IMR-90 (cell line): Measurements from ENCODE around the gene ADRB2. TPM values are rescaled to one million over a fixed set of nuclear protein-coding genes. Genes with fewer than 3 reads are reported as not detected.

Source experiments
- ATAC-seq: fragments of 200-7000 bp; cut with Tn5 transposase; 2 replicates; pipeline ENCODE4 v1.9.1; 2020; ENCODE audit warnings: low read depth, mild to moderate bottlenecking, moderate library complexity
- BruUV-seq: library from RNA; stranded (reverse); fragments of 400-500 nt; replicated peaks from 2 replicates; lab custom pipeline; 2021; lab: Mats Ljungman, UMichigan
- CTCF ChIA-PET: fragments of 300-600 bp; formaldehyde crosslinking; extraction: SDS; loops from one replicate; lab custom pipeline; 2021; ENCODE audit warnings: antibody characterized with exemption; lab: Yijun Ruan, JAX
- POLR2A ChIA-PET: fragments of 300-600 bp; sonication (Branson Sonifier 250); formaldehyde crosslinking; loops from one replicate; lab custom pipeline; 2022; ENCODE audit warnings: antibody characterized with exemption; ENCODE audit not compliant: unreplicated experiment; lab: Charles Lee
- DNase-seq: peaks from one replicate; pipeline ENCODE4 v3.0.0; 2013
- H2AFZ ChIP-seq: replicated peaks from 2 replicates; pipeline ENCODE3; 2013; ENCODE audit warnings: low read length, mild to moderate bottlenecking; ENCODE audit not compliant: poor library complexity
- H2AK5ac ChIP-seq: 2 replicates; pipeline ENCODE4 v1.6.1; 2013; ENCODE audit warnings: low read depth, low read length, inconsistent platforms
- H2AK9ac ChIP-seq: replicated peaks from 2 replicates; pipeline ENCODE3; 2013; ENCODE audit warnings: mild to moderate bottlenecking, low read depth, low read length, moderate library complexity; ENCODE audit not compliant: poor library complexity
- H2BK120ac ChIP-seq: 2 replicates; pipeline ENCODE4 v1.6.1; 2013; ENCODE audit warnings: low read depth, low read length, inconsistent platforms
- H2BK15ac ChIP-seq: 3 replicates; pipeline ENCODE4 v1.6.1; 2013; ENCODE audit warnings: low read depth, low read length, inconsistent platforms
- H2BK20ac ChIP-seq: 2 replicates; pipeline ENCODE4 v1.6.1; 2013; ENCODE audit warnings: low read depth, mild to moderate bottlenecking, inconsistent platforms, low read length, moderate library complexity
- H2BK5ac ChIP-seq: 2 replicates; pipeline ENCODE4 v1.6.1; 2013; ENCODE audit warnings: mild to moderate bottlenecking, low read depth, low read length, inconsistent platforms; ENCODE audit not compliant: poor library complexity, severe bottlenecking
- H3K14ac ChIP-seq: replicated peaks from 2 replicates; pipeline ENCODE4 v1.6.1; 2013; ENCODE audit warnings: low read depth, low read length, inconsistent platforms
- H3K18ac ChIP-seq: 2 replicates; pipeline ENCODE4 v1.6.1; 2013; ENCODE audit warnings: low read depth, low read length, control low read depth
- H3K23ac ChIP-seq: 2 replicates; pipeline ENCODE4 v1.6.1; 2013; ENCODE audit warnings: low read depth, low read length, inconsistent platforms
- H3K27ac ChIP-seq: 2 replicates; pipeline ENCODE4 v1.5.1; 2013; ENCODE audit warnings: mild to moderate bottlenecking, control low read depth, low read length; ENCODE audit not compliant: insufficient read depth
- H3K27me3 ChIP-seq: 2 replicates; pipeline ENCODE4 v1.6.1; 2013; ENCODE audit warnings: low read length; ENCODE audit not compliant: control insufficient read depth, insufficient read depth
- H3K36me3 ChIP-seq: 2 replicates; pipeline ENCODE4 v1.6.1; 2013; ENCODE audit warnings: low read length, mixed read lengths; ENCODE audit not compliant: control insufficient read depth, insufficient read depth
- H3K4ac ChIP-seq: 2 replicates; pipeline ENCODE4 v1.6.1; 2013; ENCODE audit warnings: low read depth, low read length, inconsistent platforms
- H3K4me1 ChIP-seq: 2 replicates; pipeline ENCODE4 v1.6.1; 2013; ENCODE audit warnings: low read length, mixed read lengths; ENCODE audit not compliant: control insufficient read depth, insufficient read depth
- H3K4me2 ChIP-seq: 2 replicates; pipeline ENCODE4 v1.6.1; 2013; ENCODE audit warnings: low read depth, mild to moderate bottlenecking, control low read depth, low read length, moderate library complexity
- H3K4me3 ChIP-seq: 2 replicates; pipeline ENCODE4 v1.5.1; 2013; ENCODE audit warnings: low read depth, mild to moderate bottlenecking, control low read depth, low read length, moderate library complexity; ENCODE audit not compliant: insufficient read depth
- H3K56ac ChIP-seq: 2 replicates; pipeline ENCODE4 v1.6.1; 2013; ENCODE audit warnings: low read length, inconsistent platforms; ENCODE audit not compliant: insufficient read depth; ENCODE audit errors: extremely low read depth
- H3K79me1 ChIP-seq, 2 experiments: 2 replicates each; pipeline ENCODE4 v1.6.1; 2013; ENCODE audit warnings: low read length in 2 of 2, inconsistent platforms in 1 of 2, low read depth in 1 of 2
- H3K9ac ChIP-seq: 2 replicates; pipeline ENCODE4 v1.6.1; 2013; ENCODE audit warnings: low read depth, low read length, control low read depth
- H3K9me1 ChIP-seq: 2 replicates; pipeline ENCODE4 v1.6.1; 2013; ENCODE audit warnings: low read length, inconsistent platforms; ENCODE audit not compliant: insufficient read depth
- H3K9me3 ChIP-seq: 2 replicates; pipeline ENCODE4 v1.6.1; 2013; ENCODE audit warnings: low read length; ENCODE audit not compliant: control insufficient read depth, insufficient read depth
- H4K20me1 ChIP-seq: 2 replicates; pipeline ENCODE4 v1.6.1; 2013; ENCODE audit warnings: low read length, inconsistent platforms; ENCODE audit not compliant: insufficient read depth
- H4K5ac ChIP-seq: 2 replicates; pipeline ENCODE4 v1.6.1; 2013; ENCODE audit warnings: mild to moderate bottlenecking, low read depth, low read length, control low read depth
- H4K8ac ChIP-seq, 2 experiments: 2 replicates each; pipeline ENCODE4 v1.6.1; 2013; ENCODE audit warnings: low read depth in 2 of 2, low read length in 2 of 2, control low read depth in 1 of 2, inconsistent platforms in 1 of 2
- H4K91ac ChIP-seq: 2 replicates; pipeline ENCODE4 v1.6.1; 2013; ENCODE audit warnings: low read depth, low read length, inconsistent platforms; ENCODE audit not compliant: insufficient read depth
- FOS ChIP-seq: fragments of 150-350 bp; IDR thresholded peaks from 2 replicates; pipeline ENCODE4 v1.6.1; 2016; ENCODE audit warnings: low read depth, low read length
- POLR2A ChIP-seq: IDR thresholded peaks from 2 replicates; pipeline ENCODE4 v1.6.1; 2012; ENCODE audit warnings: mild to moderate bottlenecking, low read depth, low read length
- RAD21 ChIP-seq: IDR thresholded peaks from 2 replicates; pipeline ENCODE4 v1.6.1; 2012; ENCODE audit warnings: low read length, improper control_type of control experiment
- RCOR1 ChIP-seq: IDR thresholded peaks from 2 replicates; pipeline ENCODE4 v1.6.1; 2012; ENCODE audit warnings: mild to moderate bottlenecking, low read length, improper control_type of control experiment; ENCODE audit not compliant: insufficient replicate concordance
- WGBS, 2 experiments: methylation state at CpG; one replicate each; pipeline versions ENCODE4 v1.1.5 to v1.1.7; 2013; ENCODE audit warnings: missing lambda C conversion rate in 2 of 2; ENCODE audit not compliant: insufficient read length in 1 of 2; ENCODE audit errors: extremely low coverage in 2 of 2; 5-methylcytosine and 5-hydroxymethylcytosine counted together
- dilution Hi-C: fragments of 300-500 bp; cut with HindIII; formaldehyde crosslinking; loops from one replicate; pipeline ENCODE4 v1.14.3; 2018; ENCODE audit warnings: low sequenced_read_pairs; ENCODE audit not compliant: unreplicated experiment
- in situ Hi-C: fragments of 300-500 bp; cut with MboI; formaldehyde crosslinking; loops from 3 replicates; pipeline ENCODE4 v1.14.3; 2019; ENCODE audit warnings: low sequenced_read_pairs, inconsistent platforms, mixed read lengths
- intact Hi-C: fragments of 100-400 bp; cut with micrococcal nuclease; formaldehyde crosslinking; loops from 2 replicates; pipeline ENCODE4 v1.10.0; 2022
- polyA plus RNA-seq, 3 experiments: library from polyadenylated mRNA; depleted of rRNA; stranded (reverse); fragments of >200 nt; gene quantifications; 2 replicates each; pipeline ENCODE4 v1.2.3, GENCODE V29; 2012; ENCODE audit warnings: low replicate concordance in 1 of 3
- total RNA-seq: library from RNA; depleted of rRNA; stranded (reverse); fragments of >200 nt; gene quantifications from 2 replicates; pipeline ENCODE4 v1.2.3, GENCODE V29; 2012

The ADRB2 gene
- total and polyA plus RNA-seq, 2 of the 4 experiments (the other 2 are of a cell fraction), result 1.6 to 3.4 TPM

DNA sequence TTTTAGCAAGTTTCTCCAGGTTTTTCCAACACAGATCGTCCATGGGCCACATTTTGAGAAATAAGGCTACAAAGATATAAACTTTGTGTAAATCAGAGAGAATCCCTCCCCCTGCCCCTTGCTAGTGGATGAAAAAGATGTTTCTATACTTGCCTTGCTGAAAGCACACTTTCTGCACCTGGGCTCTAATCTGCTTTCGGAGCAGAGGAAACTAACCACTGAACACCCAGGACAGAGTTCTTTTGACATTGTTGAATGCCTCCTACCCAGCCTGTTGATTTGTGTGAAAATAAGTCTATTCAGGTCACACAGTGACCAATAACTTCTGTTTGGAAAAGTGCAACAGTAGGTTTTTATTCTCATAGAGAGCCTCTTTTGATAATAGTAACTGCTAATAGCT lies 7.5 kb downstream of the ADRB2 start:
- no peak overlapping the region for H2AFZ ChIP-seq
- CTCF ChIA-PET, result no interaction called here

More for the DNA sequence above, 7.5 kb downstream of the ADRB2 start:
- TF ChIP-seq RCOR1 (no peak), POLR2A (no peak), FOS (no peak), RAD21 (no peak)
- no peak overlapping the region for H3K56ac ChIP-seq
- H3K14ac ChIP-seq, result no peak overlapping the region
- H3K9me1 ChIP-seq, result peaks cover 14% of the 10 kb centered on the region
- no peaks in the 10 kb centered on the region for H3K9me3 ChIP-seq
- no peak overlapping the region for H4K8ac ChIP-seq
- no peak overlapping the region for H3K4ac ChIP-seq
- no peak overlapping the region for H4K91ac ChIP-seq
- dilution Hi-C loops, result no loop called here
- no CpG with 5 or more reads among the region's 2 CpGs for WGBS, 2 experiments
- no peak overlapping the region for H3K4me3 ChIP-seq
- no peak overlapping the region for H3K9ac ChIP-seq
- no peaks in the 10 kb centered on the region for H4K20me1 ChIP-seq
- H2AK5ac ChIP-seq, result no peak overlapping the region
- no peak overlapping the region for H2BK15ac ChIP-seq
- H2BK5ac ChIP-seq, result no peak overlapping the region
- peaks cover 2% of the 10 kb centered on the region; the same call in 1 of the 2 replicates for H3K4me1 ChIP-seq
- H3K23ac ChIP-seq, result no peak overlapping the region
- no peak overlapping the region for H3K4me2 ChIP-seq
- no peak overlapping the region for H2BK120ac ChIP-seq
- H4K5ac ChIP-seq, result no peak overlapping the region
- no TSS peak for BruUV-seq
- DNase-seq (no peak), ATAC-seq (no peak)
- no peak overlapping the region for H2BK20ac ChIP-seq
- no peak overlapping the region for H3K18ac ChIP-seq
- no peaks in the 10 kb centered on the region for H3K27me3 ChIP-seq
- no peaks in the 10 kb centered on the region for H3K36me3 ChIP-seq
- intact Hi-C loops, result no loop called here
- H3K79me1 ChIP-seq, result peaks cover 10 to 34% of the 10 kb centered on the region in 2 experiments; a peak in 3 of 4 replicates
- POLR2A ChIA-PET, result no interaction called here
- H2AK9ac ChIP-seq, result no peak overlapping the region
- in situ Hi-C loops, result no loop called here
- H3K27ac ChIP-seq, result no peak overlapping the region
